ENCODE results near the gene SSBP3. TPM values are rescaled to one million over a fixed set of nuclear protein-coding genes. Genes with fewer than 3 reads are reported as not detected.

SSBP3 gene
- total and polyA plus RNA-seq, 9 of the 15 experiments (the other 6 are each of a cell fraction or from before 2014, with no cell fraction given), result 8.7 to 108 (median 33.8) TPM

GRCh38 chr1:54287176-54287650 lies 119.0 kb downstream of the SSBP3 start (continued):
- TF ChIP-seq MYC (IDR thresholded peaks at IDR 0.05; ENCODE audit: low read depth, low read length) (peak; percentile 88), MYC (CRISPR knock-in tag; IDR thresholded peaks at IDR 0.05; ENCODE audit: borderline replicate concordance, low read depth) (no peak), COPS2 (conservative IDR thresholded peaks at IDR 0.05) (no peak), ZNF592 (IDR thresholded peaks at IDR 0.05) (peak; percentile 51; the same call in 1 of the 2 replicates), ZNF707 (CRISPR knock-in tag; conservative IDR thresholded peaks at IDR 0.05) (no peak), TFAP4 (CRISPR knock-in tag; IDR thresholded peaks at IDR 0.05; ENCODE audit: borderline replicate concordance) (peak; percentile 44; the same call in 1 of the 2 replicates)
